ENCODE results near the gene KCND3. TPM values are rescaled to one million over a fixed set of nuclear protein-coding genes. Genes with fewer than 3 reads are reported as not detected.

The KCND3 gene
- total and polyA plus RNA-seq, 5 experiments from 2014 or later = 0.02 to 0.13 (median 0.06) TPM; not detected in 2

GRCh38 chr1:111734856-111735255 is 254.6 kb downstream of the KCND3 start:
- DNase-seq = no peak
- POLR2A ChIA-PET = no interaction called here
- no peak overlapping the region for H3K4me3 Mint-ChIP-seq
- H3K27ac Mint-ChIP-seq = no peak overlapping the region
- peaks cover 4 to 33% (median 8%) of the 10 kb centered on the region in 5 donors for H3K27me3 Mint-ChIP-seq
- no peak for ATAC-seq
- H3K9me3 Mint-ChIP-seq = no peaks in the 10 kb centered on the region
- H3K36me3 Mint-ChIP-seq = no peaks in the 10 kb centered on the region
- H3K4me1 Mint-ChIP-seq = peaks cover 12 to 21% (median 16%) of the 10 kb centered on the region in 4 donors

- ATAC-seq (no peak), DNase-seq (no peak)
- Mint-ChIP-seq H3K36me3 (no peaks in the 10 kb centered on the region), H3K27ac (no peak overlapping the region), H3K4me3 (no peak overlapping the region), H3K4me1 (peaks cover 11 to 18% (median 14%) of the 10 kb centered on the region in 4 donors), H3K27me3 (peaks cover 2 to 29% (median 7%) of the 10 kb centered on the region in 5 donors), H3K9me3 (no peaks in the 10 kb centered on the region)
- POLR2A ChIA-PET = no interaction called here
Measured at GRCh38 chr1:111734426-111734825, 255.0 kb downstream of the KCND3 start.

GRCh38 chr1:111733992-111734341 is 255.5 kb downstream of the KCND3 start:
- POLR2A ChIA-PET = no interaction called here
- Mint-ChIP-seq H3K36me3 (no peaks in the 10 kb centered on the region), H3K27me3 (peaks cover 2 to 28% (median 7%) of the 10 kb centered on the region in 5 donors), H3K4me1 (peaks cover 11 to 18% (median 13%) of the 10 kb centered on the region in 4 donors), H3K9me3 (no peaks in the 10 kb centered on the region), H3K27ac (no peak overlapping the region), H3K4me3 (peak overlapping the region in 1 of 10 donors; percentile 11)
- DNase-seq (no peak), ATAC-seq (no peak)

GRCh38 chr1:111733183-111733991 is 256.1 kb downstream of the KCND3 start:
- POLR2A ChIA-PET = no interaction called here
- no peak for ATAC-seq
- no peak overlapping the region for H3K27ac Mint-ChIP-seq

GRCh38 chr1:111732718-111733117 is 256.8 kb downstream of the KCND3 start:
- H3K36me3 Mint-ChIP-seq = no peaks in the 10 kb centered on the region
- peaks cover 2 to 11% (median 5%) of the 10 kb centered on the region in 4 donors for H3K4me1 Mint-ChIP-seq
- H3K27me3 Mint-ChIP-seq = peaks cover 0 to 17% (median 4%) of the 10 kb centered on the region in 5 donors
- ATAC-seq (no peak), DNase-seq (no peak)
- POLR2A ChIA-PET = no interaction called here
- H3K4me3 Mint-ChIP-seq = no peak overlapping the region
- peak overlapping the region in 1 of 10 donors; percentile 4 for H3K27ac Mint-ChIP-seq
- no peaks in the 10 kb centered on the region for H3K9me3 Mint-ChIP-seq

More at GRCh38 chr1:111733183-111733991, 256.1 kb downstream of the KCND3 start:
- H3K27me3 Mint-ChIP-seq = peaks cover 0 to 23% (median 6%) of the 10 kb centered on the region in 5 donors
- H3K4me1 Mint-ChIP-seq = peaks cover 7 to 15% (median 9%) of the 10 kb centered on the region in 4 donors
- H3K36me3 Mint-ChIP-seq = no peaks in the 10 kb centered on the region
- no peaks in the 10 kb centered on the region for H3K9me3 Mint-ChIP-seq
- no peak for DNase-seq
- H3K4me3 Mint-ChIP-seq = peak overlapping the region in 1 of 10 donors; percentile 11

GRCh38 chr1:111731956-111732355 is 257.5 kb downstream of the KCND3 start:
- no peaks in the 10 kb centered on the region for H3K36me3 Mint-ChIP-seq
- H3K4me1 Mint-ChIP-seq = peaks cover 0 to 5% (median under 1%) of the 10 kb centered on the region in 4 donors
- H3K9me3 Mint-ChIP-seq = no peaks in the 10 kb centered on the region
- H3K4me3 Mint-ChIP-seq = no peak overlapping the region
- POLR2A ChIA-PET = no interaction called here
- peaks cover 0 to 10% (median 0%) of the 10 kb centered on the region in 5 donors for H3K27me3 Mint-ChIP-seq
- no peak for ATAC-seq
- H3K27ac Mint-ChIP-seq = no peak overlapping the region
- no peak for DNase-seq

- no peak for ATAC-seq
- no peak for DNase-seq
- peaks cover 0 to 10% (median 0%) of the 10 kb centered on the region in 5 donors for H3K27me3 Mint-ChIP-seq
- H3K4me3 Mint-ChIP-seq = no peak overlapping the region
- POLR2A ChIA-PET = no interaction called here
- no peaks in the 10 kb centered on the region for H3K36me3 Mint-ChIP-seq
- H3K4me1 Mint-ChIP-seq = peaks cover 0 to 5% (median under 1%) of the 10 kb centered on the region in 4 donors
- H3K9me3 Mint-ChIP-seq = no peaks in the 10 kb centered on the region
- peak overlapping the region in 1 of 10 donors; percentile 26 for H3K27ac Mint-ChIP-seq
Measured at GRCh38 chr1:111730706-111731105, 258.8 kb downstream of the KCND3 start.

GRCh38 chr1:111729946-111730681 is 259.4 kb downstream of the KCND3 start:
- ATAC-seq = no peak
- no peak for DNase-seq
- H3K27ac Mint-ChIP-seq = peak overlapping the region in 2 of 10 donors; percentile 23 to 26
- no peaks in the 10 kb centered on the region for H3K36me3 Mint-ChIP-seq
- no peaks in the 10 kb centered on the region for H3K9me3 Mint-ChIP-seq
- POLR2A ChIA-PET = no interaction called here
- no peak overlapping the region for H3K4me3 Mint-ChIP-seq
- peaks cover 0 to 5% (median 2%) of the 10 kb centered on the region in 4 donors for H3K4me1 Mint-ChIP-seq
- H3K27me3 Mint-ChIP-seq = peaks cover 0 to 10% (median 0%) of the 10 kb centered on the region in 5 donors

GRCh38 chr1:111729271-111729921 is 260.1 kb downstream of the KCND3 start:
- DNase-seq = no peak
- POLR2A ChIA-PET = no interaction called here
- peaks cover 0 to 5% (median 2%) of the 10 kb centered on the region in 4 donors for H3K4me1 Mint-ChIP-seq

GRCh38 chr1:111727056-111727455 is 262.4 kb downstream of the KCND3 start:
- DNase-seq = no peak
- peak overlapping the region in 1 of 10 donors; percentile 22 for H3K27ac Mint-ChIP-seq
- H3K36me3 Mint-ChIP-seq = no peaks in the 10 kb centered on the region
- peaks cover 9 to 16% (median 15%) of the 10 kb centered on the region in 4 donors for H3K4me1 Mint-ChIP-seq
- H3K27me3 Mint-ChIP-seq = no peaks in the 10 kb centered on the region
- no peaks in the 10 kb centered on the region for H3K9me3 Mint-ChIP-seq
- H3K4me3 Mint-ChIP-seq = no peak overlapping the region
- ATAC-seq = no peak
- POLR2A ChIA-PET = no interaction called here

More at GRCh38 chr1:111729271-111729921, 260.1 kb downstream of the KCND3 start:
- H3K27ac Mint-ChIP-seq = no peak overlapping the region
- no peak overlapping the region for H3K4me3 Mint-ChIP-seq
- ATAC-seq = no peak
- peaks cover 0 to 10% (median 0%) of the 10 kb centered on the region in 5 donors for H3K27me3 Mint-ChIP-seq
- no peaks in the 10 kb centered on the region for H3K9me3 Mint-ChIP-seq
- H3K36me3 Mint-ChIP-seq = no peaks in the 10 kb centered on the region

- no peaks in the 10 kb centered on the region for H3K36me3 Mint-ChIP-seq
- POLR2A ChIA-PET = no interaction called here
- H3K4me1 Mint-ChIP-seq = peaks cover 15 to 21% (median 18%) of the 10 kb centered on the region in 4 donors
- H3K27ac Mint-ChIP-seq = peak overlapping the region in 1 of 10 donors; percentile 2
- DNase-seq (no peak), ATAC-seq (no peak)
- H3K9me3 Mint-ChIP-seq = no peaks in the 10 kb centered on the region
- no peaks in the 10 kb centered on the region for H3K27me3 Mint-ChIP-seq
- H3K4me3 Mint-ChIP-seq = no peak overlapping the region
Measured at GRCh38 chr1:111725192-111725591, 264.3 kb downstream of the KCND3 start.

GRCh38 chr1:111723871-111724270 is 265.6 kb downstream of the KCND3 start:
- POLR2A ChIA-PET = no interaction called here
- Mint-ChIP-seq H3K27ac (peak overlapping the region in 5 of 10 donors; percentile 5 to 63 (median 28)), H3K9me3 (no peaks in the 10 kb centered on the region), H3K4me3 (no peak overlapping the region), H3K36me3 (no peaks in the 10 kb centered on the region), H3K27me3 (no peaks in the 10 kb centered on the region), H3K4me1 (peaks cover 15 to 27% (median 20%) of the 10 kb centered on the region in 4 donors)
- DNase-seq = no peak
- no peak for ATAC-seq

Data from naive thymus-derived CD8-positive, alpha-beta T cell (primary cell).